Ishikawa (cell line): ENCODE measurements around the gene SKI.

Experiments
- CEBPB ChIP-seq: IDR thresholded peaks from 2 replicates; pipeline ENCODE4 v1.6.1; 2012
- CREB1 ChIP-seq: IDR thresholded peaks from 2 replicates; pipeline ENCODE4 v1.6.1; 2012; ENCODE audit warnings: low read depth
- EGR1 ChIP-seq: IDR thresholded peaks from 2 replicates; pipeline ENCODE4 v1.6.1; 2012
- EP300 ChIP-seq: IDR thresholded peaks from 2 replicates; pipeline ENCODE4 v1.6.1; 2012; ENCODE audit warnings: borderline replicate concordance
- FOXM1 ChIP-seq: IDR thresholded peaks from 2 replicates; pipeline ENCODE4 v1.6.1; 2012; ENCODE audit warnings: low read depth, borderline replicate concordance
- MAX ChIP-seq: IDR thresholded peaks from 2 replicates; pipeline ENCODE4 v1.6.1; 2012
- NFIC ChIP-seq: IDR thresholded peaks from 2 replicates; pipeline ENCODE4 v1.6.1; 2012
- RAD21 ChIP-seq: IDR thresholded peaks from 2 replicates; pipeline ENCODE4 v1.6.1; 2012; ENCODE audit warnings: low read depth
- REST ChIP-seq: IDR thresholded peaks from 2 replicates; pipeline ENCODE4 v1.6.1; 2012; ENCODE audit warnings: low read depth, mild to moderate bottlenecking
- TAF1 ChIP-seq: IDR thresholded peaks from 2 replicates; pipeline ENCODE4 v1.6.1; 2012; ENCODE audit warnings: low read depth, mild to moderate bottlenecking
- TCF12 ChIP-seq: IDR thresholded peaks from 2 replicates; pipeline ENCODE4 v1.6.1; 2012; ENCODE audit warnings: low read depth
- TEAD4 ChIP-seq: IDR thresholded peaks from 2 replicates; pipeline ENCODE4 v1.6.1; 2012
- USF1 ChIP-seq: IDR thresholded peaks from 2 replicates; pipeline ENCODE4 v1.6.1; 2012
- YY1 ChIP-seq: IDR thresholded peaks from 2 replicates; pipeline ENCODE4 v1.6.1; 2012; ENCODE audit warnings: low read depth
- ZBTB7A ChIP-seq: IDR thresholded peaks from 2 replicates; pipeline ENCODE4 v1.6.1; 2012; ENCODE audit warnings: low read depth

Gene SKI

GRCh38 chr1:2224170-2224584, 3.9 kb upstream of the SKI start:
- no peak for TF ChIP-seq REST
- TF ChIP-seq TAF1, result no peak
- TF ChIP-seq TEAD4, result no peak
- TF ChIP-seq USF1, result no peak
- no peak for TF ChIP-seq TCF12
- no peak for TF ChIP-seq RAD21
- no peak for TF ChIP-seq NFIC
- no peak for TF ChIP-seq CREB1
- no peak for TF ChIP-seq MAX
- TF ChIP-seq CEBPB, result no peak

- TF ChIP-seq NFIC (no peak), TAF1 (no peak), YY1 (no peak), ZBTB7A (no peak), RAD21 (no peak), CREB1 (no peak), TEAD4 (no peak), USF1 (no peak), EP300 (no peak), CEBPB (no peak), REST (no peak), TCF12 (no peak), EGR1 (no peak), MAX (no peak), FOXM1 (no peak)
These were observed 3.3 kb upstream of the SKI start for GRCh38 chr1:2224631-2225428.

GRCh38 chr1:2226525-2227345, 1.4 kb upstream of the SKI start:
- peak; percentile 82; the same call in 1 of the 2 replicates for TF ChIP-seq ZBTB7A
- TF ChIP-seq REST, result no peak

GRCh38 chr1:2227346-2228156, 568 bp upstream of the SKI start:
- TF ChIP-seq TAF1, result peak; percentile 60; the same call in 1 of the 2 replicates
- no peak for TF ChIP-seq RAD21
- no peak for TF ChIP-seq CEBPB
- TF ChIP-seq TCF12, result no peak; the same call in 1 of the 2 replicates
- TF ChIP-seq EGR1, result 0 out of 2 replicates have a peak, but pooled peaks have one; percentile 22
- TF ChIP-seq USF1, result no peak
- TF ChIP-seq CREB1, result no peak
- TF ChIP-seq MAX, result no peak
- TF ChIP-seq NFIC, result 0 out of 2 replicates have a peak, but pooled peaks have one; percentile 10
- peak; percentile 60 for TF ChIP-seq TEAD4
- TF ChIP-seq FOXM1, result no peak
- TF ChIP-seq ZBTB7A, result no peak; the same call in 1 of the 2 replicates
- TF ChIP-seq EP300, result no peak
